Jurkat, Clone E6-1 (cell line): ENCODE results near the gene BRAP.
"Not testable (repeated sequence)": the region's sequence is repeated elsewhere in the genome, so short reads cannot be mapped to it uniquely, and the experiment has no call there.

Experiments used
- DNase-seq: peaks from one replicate; pipeline ENCODE4 v3.0.0-alpha.2; 2011; ENCODE audit warnings: low read depth, low spot score
- H3K4me3 ChIP-seq: 2 replicates; pipeline ENCODE4 v1.5.1; 2011; ENCODE audit warnings: mild to moderate bottlenecking, low read length, control low read depth, moderate library complexity

The BRAP gene

GRCh38 chr12:111628505-111629260 lies 57.1 kb downstream of the BRAP start:
- H3K4me3 ChIP-seq, result no peak overlapping the region
- no peak for DNase-seq

- H3K4me3 ChIP-seq, result no peak overlapping the region
- no peak for DNase-seq
Measured at GRCh38 chr12:111626230-111626629, 59.5 kb downstream of the BRAP start.

- DNase-seq, result no peak
- H3K4me3 ChIP-seq, result no peak overlapping the region
Measured at GRCh38 chr12:111624540-111624939, 61.2 kb downstream of the BRAP start.

- H3K4me3 ChIP-seq, DNase-seq: not testable (repeated sequence)
Measured at GRCh38 chr12:111617841-111618240, 67.9 kb downstream of the BRAP start.

DNA sequence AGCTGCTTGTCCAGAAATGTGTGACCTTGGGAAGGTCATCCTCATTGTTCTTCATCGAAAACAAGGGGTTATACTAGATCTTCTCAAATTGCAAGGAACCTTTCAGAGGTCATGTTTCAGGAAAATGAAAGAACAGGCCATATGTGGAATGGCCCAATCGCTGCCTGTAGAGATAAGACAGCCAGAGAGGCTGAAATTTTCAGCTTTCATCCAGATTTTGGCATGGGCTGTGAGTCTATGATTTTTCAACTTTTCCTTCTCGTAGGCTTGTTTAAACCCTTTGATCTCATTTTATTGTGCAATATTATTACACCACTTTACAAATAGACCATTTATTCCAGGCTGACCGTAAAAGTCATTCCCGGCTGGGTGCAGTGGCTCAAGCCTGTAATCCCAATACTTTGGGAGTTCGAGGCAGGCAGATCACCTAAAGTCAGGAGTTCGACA lies 69.6 kb downstream of the BRAP start:
- DNase-seq, result no peak
- no peak overlapping the region for H3K4me3 ChIP-seq

GRCh38 chr12:111607239-111607638 lies 78.5 kb downstream of the BRAP start:
- DNase-seq, result no peak
- H3K4me3 ChIP-seq, result no peak overlapping the region

- DNase-seq, result no peak
Measured at GRCh38 chr12:111606767-111607230, 79.0 kb downstream of the BRAP start.

GRCh38 chr12:111605911-111606766 lies 79.6 kb downstream of the BRAP start:
- DNase-seq, result no peak
- H3K4me3 ChIP-seq, result no peak overlapping the region

More at GRCh38 chr12:111606767-111607230, 79.0 kb downstream of the BRAP start:
- no peak overlapping the region for H3K4me3 ChIP-seq

GRCh38 chr12:111602857-111603256 lies 82.9 kb downstream of the BRAP start:
- H3K4me3 ChIP-seq, DNase-seq: not testable (repeated sequence)

DNA sequence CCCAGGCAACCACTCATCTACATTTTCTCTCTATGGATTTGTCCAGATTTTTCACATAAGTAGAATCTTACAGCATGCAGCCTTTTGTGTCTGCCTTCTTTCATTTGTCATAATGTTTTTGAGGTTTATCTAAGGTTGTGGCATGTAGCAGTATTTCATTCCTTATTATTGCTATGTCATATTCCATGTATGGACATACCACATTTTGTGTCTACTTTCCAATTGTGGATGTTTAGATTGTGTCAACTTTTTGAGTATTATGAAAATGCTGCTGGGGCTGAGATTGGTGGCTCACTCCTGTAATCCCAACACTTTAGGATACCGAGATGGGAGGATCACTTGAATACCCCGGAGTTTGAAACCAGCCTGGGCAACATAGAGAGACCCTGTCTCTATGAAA lies 83.4 kb downstream of the BRAP start:
- DNase-seq, result no peak

DNA sequence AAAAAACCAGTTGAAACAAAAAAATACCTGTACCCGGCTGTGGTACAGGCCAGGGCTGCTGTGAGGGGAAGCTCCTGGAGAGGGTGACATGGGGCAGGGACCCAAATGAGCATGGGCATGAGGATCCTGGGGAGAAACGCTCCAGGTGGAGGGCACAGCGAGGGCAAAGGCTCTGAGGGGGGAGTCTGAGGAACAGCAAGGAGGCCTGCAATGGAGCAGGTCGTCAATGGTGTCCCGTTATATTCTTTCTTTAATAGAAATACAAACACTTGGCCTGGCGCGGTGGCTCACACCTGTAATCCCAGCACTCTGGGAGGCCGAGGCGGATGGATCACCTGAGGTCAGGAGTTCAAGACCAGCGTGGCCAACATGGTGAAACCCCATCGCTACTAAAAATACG lies 84.8 kb downstream of the BRAP start:
- not testable (repeated sequence) for H3K4me3 ChIP-seq, DNase-seq

More for the DNA sequence above, 83.4 kb downstream of the BRAP start:
- no peak overlapping the region for H3K4me3 ChIP-seq

GRCh38 chr12:111600205-111600642 lies 85.5 kb downstream of the BRAP start:
- DNase-seq, result no peak

GRCh38 chr12:111599453-111600204 lies 86.1 kb downstream of the BRAP start:
- peak overlapping the region; percentile 67 for H3K4me3 ChIP-seq
- peak; percentile 87 for DNase-seq

More at GRCh38 chr12:111600205-111600642, 85.5 kb downstream of the BRAP start:
- H3K4me3 ChIP-seq, result peak overlapping the region; percentile 67

GRCh38 chr12:111598637-111599452 lies 86.9 kb downstream of the BRAP start, which contains the start of gene ATXN2:
Gene ATXN2, minus strand, starts transcription at chr12:111599315. Its CDS starts 281 bp downstream, at chr12:111599034.
- no peak for DNase-seq
- peak within 1 kb of the TSS; percentile 67 for H3K4me3 ChIP-seq

DNA sequence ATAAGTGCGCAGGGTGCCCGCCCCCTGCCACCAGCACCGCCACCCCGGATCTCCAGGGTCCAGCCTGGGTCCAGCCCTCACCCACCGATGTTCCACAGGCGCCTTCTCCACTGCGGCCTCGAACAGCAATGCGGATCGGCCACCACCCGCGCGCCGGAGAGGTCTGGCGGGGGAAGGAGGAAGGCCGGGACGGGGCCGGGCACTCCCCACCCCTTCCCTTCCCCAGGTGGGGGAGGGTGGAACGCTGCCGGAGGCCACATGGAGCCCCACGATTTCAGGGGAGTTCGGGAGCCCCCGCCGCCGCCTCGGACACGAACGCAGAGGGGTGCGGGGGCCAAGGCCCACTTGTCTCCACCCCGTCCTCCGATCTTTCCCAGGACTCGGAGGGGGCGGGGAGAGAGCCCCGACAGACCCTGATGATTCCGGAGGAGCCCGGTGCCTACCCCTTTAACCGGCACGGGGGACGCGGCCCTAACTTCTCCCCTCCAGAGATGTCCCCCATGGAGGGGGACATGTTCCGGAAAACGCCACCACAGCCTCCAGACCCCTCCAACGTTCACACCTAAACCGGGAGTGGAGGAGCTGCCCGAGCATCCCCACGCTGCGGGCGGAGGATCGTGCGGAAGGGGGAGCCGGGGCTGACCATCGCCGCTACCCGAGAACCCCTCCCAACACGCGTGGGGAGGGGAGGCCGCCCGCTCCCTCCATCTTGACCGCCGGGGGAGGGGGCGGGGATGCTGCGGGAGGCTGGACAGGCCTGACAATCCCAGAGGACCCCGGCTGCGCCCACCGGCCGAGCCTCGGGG lies 87.7 kb downstream of the BRAP start:
- no peak for DNase-seq
- peak overlapping the region; percentile 67 for H3K4me3 ChIP-seq

GRCh38 chr12:111596985-111597830 lies 88.5 kb downstream of the BRAP start:
- peak overlapping the region; percentile 67 for H3K4me3 ChIP-seq
- peak; percentile 35 for DNase-seq
